HEK293T (cell line): ENCODE data around the gene DNAJC7.

Source experiments
- BHLHE40 ChIP-seq: fragments of 450-650 bp; IDR thresholded peaks from 2 replicates; pipeline ENCODE4 v1.6.1; 2016; ENCODE audit warnings: mild to moderate bottlenecking, moderate library complexity, borderline replicate concordance
- TF ChIP-seq, protein P1 (sequence below): fragments of 450-650 bp; IDR thresholded peaks from 2 replicates; pipeline ENCODE4 v1.6.1; 2016

DNA sequence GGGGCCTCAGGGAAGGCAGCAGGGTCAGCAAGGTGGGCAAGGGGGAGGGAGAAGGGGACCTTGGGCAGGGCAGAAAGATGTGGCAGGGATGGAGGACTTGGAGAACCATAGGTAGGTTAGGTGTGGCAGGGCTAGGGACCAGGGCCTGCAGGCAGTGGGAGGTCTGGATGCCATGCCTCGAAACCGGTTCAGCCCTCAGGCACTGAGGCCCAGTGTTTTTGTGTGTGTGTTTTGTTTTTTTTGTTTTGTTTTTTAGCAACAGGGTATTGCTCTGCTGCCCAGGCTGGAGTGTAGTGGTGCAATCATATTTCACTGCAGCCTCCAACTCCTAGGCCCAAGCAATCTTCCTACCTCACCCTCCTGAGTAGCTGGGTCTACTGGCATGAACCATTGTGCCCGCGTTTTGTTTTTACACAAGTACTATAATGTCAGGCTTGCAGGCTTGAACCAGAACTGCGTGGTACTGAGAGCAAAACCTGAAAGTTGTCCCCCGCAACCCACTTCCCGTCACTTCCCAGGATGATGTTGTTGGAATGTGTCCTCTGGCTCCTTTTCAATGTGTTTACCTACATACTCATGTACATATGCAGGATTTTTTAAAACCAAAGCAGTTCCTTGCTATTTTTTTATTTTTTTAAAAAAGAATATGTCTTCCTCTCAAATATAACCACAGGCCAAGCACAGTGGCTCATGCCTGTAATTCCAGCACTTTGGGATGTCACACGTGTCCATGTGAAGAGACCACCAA, 74.4 kb downstream of the DNAJC7 start:
- no peak for TF ChIP-seq BHLHE40
- TF ChIP-seq, protein P1, sequence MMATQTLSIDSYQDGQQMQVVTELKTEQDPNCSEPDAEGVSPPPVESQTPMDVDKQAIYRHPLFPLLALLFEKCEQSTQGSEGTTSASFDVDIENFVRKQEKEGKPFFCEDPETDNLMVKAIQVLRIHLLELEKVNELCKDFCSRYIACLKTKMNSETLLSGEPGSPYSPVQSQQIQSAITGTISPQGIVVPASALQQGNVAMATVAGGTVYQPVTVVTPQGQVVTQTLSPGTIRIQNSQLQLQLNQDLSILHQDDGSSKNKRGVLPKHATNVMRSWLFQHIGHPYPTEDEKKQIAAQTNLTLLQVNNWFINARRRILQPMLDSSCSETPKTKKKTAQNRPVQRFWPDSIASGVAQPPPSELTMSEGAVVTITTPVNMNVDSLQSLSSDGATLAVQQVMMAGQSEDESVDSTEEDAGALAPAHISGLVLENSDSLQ: no peak
